HG03571 (cell line): ENCODE data around the gene ATP10B.

Experiments used
- ATAC-seq: cut with Tn5 transposase; IDR thresholded peaks from one replicate; pipeline ENCODE4 v1.9.1; 2021; ENCODE audit not compliant: unreplicated experiment

Gene ATP10B

DNA sequence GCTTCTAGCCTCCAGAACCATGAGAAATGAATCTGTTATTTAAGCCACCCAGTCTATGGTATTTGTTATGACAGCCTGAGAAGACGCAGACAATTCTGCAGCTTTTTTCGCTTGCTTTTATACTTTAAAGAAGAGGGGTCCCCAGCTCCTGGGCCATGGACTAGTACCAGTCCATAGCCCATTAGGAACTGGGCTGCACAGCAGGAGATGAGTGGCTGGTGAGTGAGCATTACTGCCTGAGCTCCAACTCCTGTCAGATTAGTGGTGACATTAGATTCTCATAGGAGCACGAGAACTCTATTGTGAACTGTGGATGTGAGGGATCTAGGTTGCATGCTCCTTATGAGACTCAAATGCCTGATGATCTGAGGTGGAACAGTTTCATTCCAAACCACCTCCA is 278.7 kb downstream of the ATP10B start:
- no peak for ATAC-seq

- ATAC-seq = no peak
Observed at GRCh38 chr5:160567031-160567705, 284.8 kb downstream of the ATP10B start.

DNA sequence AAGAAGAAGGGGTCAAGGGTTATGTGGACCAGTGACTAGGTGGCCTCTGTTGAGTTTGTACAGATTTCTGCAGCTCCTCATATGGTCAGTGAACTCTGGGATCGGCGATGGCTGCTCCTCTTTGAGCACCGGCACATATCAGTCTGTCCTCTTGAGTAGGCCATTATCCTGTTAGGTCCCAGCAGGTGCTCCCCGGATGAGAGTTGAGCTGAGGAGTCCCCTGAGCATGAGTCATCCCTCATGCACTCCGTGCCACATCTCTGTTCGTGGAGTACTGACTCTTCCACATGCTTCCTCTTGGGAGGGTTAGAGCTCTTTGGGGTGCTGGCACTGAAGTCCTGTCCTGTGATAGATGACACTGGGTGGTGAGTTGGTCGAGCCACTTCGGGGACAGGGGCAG is 286.6 kb downstream of the ATP10B start:
- no peak for ATAC-seq

- no peak for ATAC-seq
Observed at GRCh38 chr5:160556846-160557245, 295.2 kb downstream of the ATP10B start.

DNA sequence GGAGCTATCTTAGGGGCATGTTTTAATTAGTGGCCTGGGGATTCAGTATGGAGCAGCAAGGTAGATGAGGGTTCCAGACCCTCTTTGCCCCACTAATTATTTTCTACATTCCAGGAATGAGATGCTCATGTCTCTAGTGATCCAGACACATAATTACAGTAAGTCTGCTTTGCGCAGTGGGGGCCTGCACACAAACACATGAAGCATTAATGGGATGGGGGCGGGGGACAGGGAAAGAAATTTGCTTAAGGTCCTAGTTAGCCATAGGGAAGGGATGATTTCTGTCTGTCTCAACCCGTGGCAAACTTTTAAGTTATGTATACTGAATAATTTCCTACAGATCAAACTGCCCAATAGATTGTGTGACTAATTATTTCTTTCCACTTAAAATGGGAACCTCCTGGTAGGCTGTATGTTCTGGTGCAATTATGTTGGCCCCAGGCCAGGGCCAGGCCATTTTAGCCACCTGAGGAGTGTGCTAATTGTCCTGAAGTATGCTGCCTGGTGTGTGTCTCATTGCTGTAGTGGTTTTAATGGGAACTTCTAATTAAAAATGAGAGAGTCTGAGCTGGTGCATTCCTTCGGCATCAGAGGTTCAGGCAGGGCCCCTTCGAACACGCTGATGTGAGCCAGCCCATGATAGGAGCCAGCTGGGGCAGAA is 295.9 kb downstream of the ATP10B start:
- ATAC-seq = no peak

DNA sequence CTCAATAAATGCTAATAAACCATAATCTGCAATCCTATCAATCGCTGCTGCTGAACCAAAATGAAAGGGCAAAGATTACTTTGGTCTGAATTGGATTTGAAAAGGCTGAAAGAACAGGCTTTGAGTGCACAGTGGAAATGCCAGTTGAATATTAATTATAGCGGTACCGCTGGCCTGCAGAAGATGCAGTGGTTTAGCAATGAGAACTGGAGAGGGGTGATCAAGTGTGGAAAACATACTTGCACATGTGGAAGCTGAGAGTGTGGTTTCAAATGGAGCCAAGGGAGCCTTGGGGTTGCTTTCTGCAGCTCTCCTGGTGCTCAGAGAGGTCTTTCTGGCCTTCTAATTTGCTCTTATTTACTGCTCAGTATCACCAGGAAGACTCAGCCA is 296.4 kb downstream of the ATP10B start:
- no peak for ATAC-seq

GRCh38 chr5:160550075-160550474 is 301.9 kb downstream of the ATP10B start:
- no peak for ATAC-seq

- no peak for ATAC-seq
Observed at GRCh38 chr5:160548949-160549645, 302.9 kb downstream of the ATP10B start.

- no peak for ATAC-seq
Observed at GRCh38 chr5:160547872-160548271, 304.1 kb downstream of the ATP10B start.

- no peak for ATAC-seq
Observed at GRCh38 chr5:160547061-160547460, 304.9 kb downstream of the ATP10B start.

DNA sequence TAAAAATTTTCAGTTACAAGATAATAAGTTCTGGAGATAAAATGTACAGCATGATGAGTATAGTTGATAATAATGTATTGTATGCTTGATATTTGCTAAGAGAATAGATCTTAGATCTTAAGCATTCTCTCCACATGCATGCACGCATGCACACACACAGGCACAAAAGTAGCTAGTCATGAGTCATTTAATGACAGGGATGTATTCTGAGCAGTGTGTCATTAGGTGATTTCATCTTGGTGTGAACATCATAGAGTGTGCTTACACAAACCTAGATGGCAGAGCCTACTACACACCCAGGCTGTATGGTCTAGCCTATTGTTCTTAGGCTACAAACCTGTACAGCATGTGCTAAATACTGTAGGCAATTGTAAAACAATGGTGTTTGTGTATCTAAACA is 306.2 kb downstream of the ATP10B start:
- no peak for ATAC-seq

GRCh38 chr5:160543395-160543794 is 308.6 kb downstream of the ATP10B start:
- no peak for ATAC-seq

DNA sequence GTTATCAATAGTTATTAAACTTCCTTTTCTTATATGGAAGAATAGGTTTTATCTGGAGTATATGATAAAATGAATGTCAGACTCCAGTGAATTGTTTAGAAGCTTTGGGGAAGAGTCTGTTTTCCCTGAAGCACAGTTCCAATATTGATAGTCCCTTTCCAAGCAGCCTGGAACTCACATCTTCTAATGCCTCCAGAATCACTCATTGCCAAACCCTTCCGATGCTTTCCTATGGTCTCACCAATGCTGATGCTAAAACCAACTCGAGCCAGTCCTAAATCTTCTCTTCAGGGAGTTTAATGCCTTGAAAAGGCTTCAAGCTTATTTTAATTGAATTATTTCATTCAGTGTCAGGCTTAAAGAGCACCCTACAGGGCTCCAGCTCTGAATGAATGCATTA is 309.2 kb downstream of the ATP10B start:
- ATAC-seq = no peak

DNA sequence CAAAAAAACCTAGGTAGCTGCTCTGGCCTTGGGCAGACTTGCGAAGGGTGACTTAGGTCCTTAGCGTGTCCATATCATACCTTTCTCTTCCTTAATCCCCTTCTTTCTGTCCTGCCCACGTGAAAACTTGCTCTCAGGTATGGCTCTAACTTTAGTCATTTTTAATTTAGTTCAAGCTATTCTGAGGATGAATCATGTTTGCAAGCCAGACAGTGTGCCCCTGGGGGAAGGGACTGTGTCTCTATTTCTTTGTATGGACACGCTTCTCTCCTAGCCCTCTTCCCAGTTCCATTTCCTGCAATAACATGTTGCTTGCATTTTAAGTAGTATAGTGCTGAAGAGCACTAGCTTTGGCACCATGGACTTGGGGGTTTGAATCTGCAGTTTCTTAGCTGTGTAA is 309.7 kb downstream of the ATP10B start:
- ATAC-seq = no peak

- no peak for ATAC-seq
Observed at GRCh38 chr5:160539431-160539830, 312.6 kb downstream of the ATP10B start.

DNA sequence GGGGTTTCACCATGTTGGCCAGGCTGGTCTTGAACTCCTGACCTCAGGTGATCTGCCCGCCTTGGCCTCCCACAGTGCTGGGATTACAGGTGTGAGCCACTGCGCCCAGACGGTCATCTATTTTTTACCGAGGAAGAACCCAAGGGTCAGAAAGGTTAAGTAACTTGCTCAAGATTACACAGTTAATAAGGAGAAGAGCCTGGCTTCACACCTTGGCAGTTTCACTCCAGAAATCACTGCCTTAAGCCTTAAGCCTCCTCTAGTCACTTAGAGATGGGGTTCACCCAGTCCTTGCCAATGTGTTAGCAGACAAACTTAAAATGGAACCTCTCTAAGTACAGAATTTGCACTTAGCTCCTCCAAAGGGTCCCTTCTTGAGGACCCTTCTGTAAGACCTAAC is 314.1 kb downstream of the ATP10B start:
- no peak for ATAC-seq

- ATAC-seq = no peak
Observed at GRCh38 chr5:160537116-160537515, 314.9 kb downstream of the ATP10B start.

DNA sequence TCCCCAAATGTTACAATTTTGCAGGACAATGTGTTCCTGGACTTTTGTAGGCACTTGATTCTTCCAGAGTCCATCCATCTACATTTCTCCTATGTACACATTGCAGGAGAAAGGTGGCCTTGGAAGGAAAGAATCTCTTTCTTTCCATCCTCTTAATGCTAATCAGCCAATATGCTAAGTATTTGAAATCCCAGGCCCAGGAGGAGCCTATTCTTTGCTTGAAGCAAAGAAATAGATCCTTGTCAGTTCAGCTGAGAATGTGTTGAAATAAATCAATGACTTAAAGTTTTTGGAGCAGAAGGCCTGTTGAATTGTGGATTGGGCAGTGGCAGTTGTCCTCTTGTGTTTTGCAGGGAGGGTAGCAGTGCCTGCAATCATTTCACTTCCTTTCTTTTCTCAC is 317.1 kb downstream of the ATP10B start:
- no peak for ATAC-seq

- no peak for ATAC-seq
Observed at GRCh38 chr5:160534125-160534524, 317.9 kb downstream of the ATP10B start.

- ATAC-seq = no peak
Observed at GRCh38 chr5:160525471-160526261, 326.3 kb downstream of the ATP10B start.

DNA sequence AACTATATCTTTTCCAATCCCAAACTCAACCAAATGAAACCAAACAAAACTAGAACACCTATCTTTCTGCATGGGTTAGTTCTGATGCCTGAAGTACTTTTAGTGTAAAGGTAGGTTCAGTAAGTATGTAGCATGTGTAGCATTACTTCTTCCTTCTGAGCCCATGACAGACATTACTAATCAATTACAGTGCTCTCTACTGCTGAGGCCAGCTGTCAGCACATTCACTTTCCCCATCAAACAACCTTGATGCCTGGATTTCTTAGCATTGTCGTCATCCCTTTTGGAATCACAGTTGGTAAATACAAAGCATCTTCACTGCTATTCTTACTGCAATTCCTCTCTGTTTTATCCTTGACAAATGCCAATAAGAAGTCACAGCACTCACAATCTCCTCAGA is 327.2 kb downstream of the ATP10B start:
- no peak for ATAC-seq
